Thoracic aorta (tissue), 2 donors: ENCODE results near the gene SEMA6B. TPM values are rescaled to one million over a fixed set of nuclear protein-coding genes. Genes with fewer than 3 reads are reported as not detected.
"Not testable (repeated sequence)": the region's sequence is repeated elsewhere in the genome, so short reads cannot be mapped to it uniquely, and the experiment has no call there.

Experiments
- ATAC-seq: fragments of 150-250 bp; one replicate; pipeline ENCODE4 v1.8.0; 2017; ENCODE audit warnings: low read depth; ENCODE audit not compliant: insufficient number of reproducible peaks, low FRiP score
- DNase-seq: peaks from one replicate; pipeline ENCODE4 v3.0.0-alpha.2; 2020; ENCODE audit warnings: low spot score
- H3K27ac ChIP-seq, 2 donors: fragments of 200-600 bp; sonication (generic); 1 replicate in 1 of 2; 2 replicates in 1 of 2; pipeline ENCODE4 v1.5.1; 2016; ENCODE audit warnings: mild to moderate bottlenecking in 2 of 2, moderate library complexity in 2 of 2
- H3K27me3 ChIP-seq: fragments of 200-600 bp; sonication (generic); replicated peaks from 2 replicates; pipeline ENCODE4 v1.6.0; 2016; ENCODE audit warnings: mild to moderate bottlenecking; ENCODE audit not compliant: insufficient read depth
- H3K36me3 ChIP-seq: fragments of 200-600 bp; sonication (generic); one replicate; pipeline ENCODE4 v1.5.1; 2016
- H3K4me1 ChIP-seq, 2 donors: fragments of 200-600 bp; sonication (generic); 1 replicate in 1 of 2; 2 replicates in 1 of 2; pipeline versions ENCODE4 v1.5.1 to v1.6.0; 2016; ENCODE audit warnings: low read depth in 2 of 2, mild to moderate bottlenecking in 1 of 2; ENCODE audit not compliant: control insufficient read depth in 1 of 2
- H3K4me3 ChIP-seq: fragments of 200-600 bp; sonication (generic); 2 replicates; pipeline ENCODE4 v1.5.1; 2016; ENCODE audit warnings: mild to moderate bottlenecking
- H3K9me3 ChIP-seq: fragments of 200-600 bp; sonication (generic); 2 replicates; pipeline ENCODE4 v1.5.1; 2016
- CTCF ChIP-seq: fragments of 200-600 bp; sonication (generic); IDR thresholded peaks from one replicate; pipeline ENCODE4 v1.5.1; 2019; ENCODE audit warnings: antibody characterized with exemption
- total RNA-seq, 2 donors: library from RNA; depleted of rRNA; stranded (reverse); fragments of >200 nt; gene quantifications; one replicate each; pipeline versions ENCODE4 v1.1.0 to v1.2.3, GENCODE V29; 2016

The SEMA6B gene
- total RNA-seq, 2 donors from 2014 or later = 3.4 to 17.4 TPM

- no peak for TF ChIP-seq CTCF
- peaks cover 0 to 3% of the 10 kb centered on the region in 2 donors for H3K4me1 ChIP-seq
- H3K36me3 ChIP-seq = no peaks in the 10 kb centered on the region
- H3K9me3 ChIP-seq = no peaks in the 10 kb centered on the region
- H3K27me3 ChIP-seq = peaks cover 6% of the 10 kb centered on the region
- peak overlapping the region; percentile 35 for H3K4me3 ChIP-seq
- no peak overlapping the region for H3K27ac ChIP-seq
- ATAC-seq = no peak
- no peak for DNase-seq
Observed at GRCh38 chr19:4597975-4598671, 38.6 kb upstream of the SEMA6B start.

GRCh38 chr19:4597278-4597974, 37.9 kb upstream of the SEMA6B start:
- no peak for DNase-seq
- Histone ChIP-seq H3K27ac (no peak overlapping the region), H3K4me3 (no peak overlapping the region), H3K36me3 (no peaks in the 10 kb centered on the region), H3K4me1 (peaks cover 0 to 3% of the 10 kb centered on the region in 2 donors), H3K9me3 (no peaks in the 10 kb centered on the region), H3K27me3 (peaks cover 6% of the 10 kb centered on the region)
- ATAC-seq = no peak
- TF ChIP-seq CTCF = no peak

GRCh38 chr19:4596033-4596904, 36.8 kb upstream of the SEMA6B start:
- Histone ChIP-seq H3K27me3 (peaks cover 6% of the 10 kb centered on the region), H3K9me3 (no peaks in the 10 kb centered on the region), H3K4me3 (no peak overlapping the region), H3K4me1 (peaks cover 0 to 3% of the 10 kb centered on the region in 2 donors), H3K27ac (no peak overlapping the region), H3K36me3 (no peaks in the 10 kb centered on the region)
- TF ChIP-seq CTCF = no peak
- ATAC-seq (no peak), DNase-seq (no peak)

GRCh38 chr19:4595158-4595557, 35.7 kb upstream of the SEMA6B start:
- ATAC-seq, DNase-seq, H3K4me1 ChIP-seq, H3K9me3 ChIP-seq, H3K4me3 ChIP-seq, H3K27me3 ChIP-seq, H3K27ac ChIP-seq, H3K36me3 ChIP-seq: not testable (repeated sequence)

- H3K4me3 ChIP-seq = no peak overlapping the region
- no peak for TF ChIP-seq CTCF
- DNase-seq (no peak), ATAC-seq (no peak)
- H3K9me3 ChIP-seq = no peaks in the 10 kb centered on the region
- H3K36me3 ChIP-seq = no peaks in the 10 kb centered on the region
- H3K4me1 ChIP-seq = peaks cover 0 to 3% of the 10 kb centered on the region in 2 donors
- H3K27ac ChIP-seq = no peak overlapping the region
- peaks cover 6% of the 10 kb centered on the region for H3K27me3 ChIP-seq
Observed at GRCh38 chr19:4594201-4594600, 34.7 kb upstream of the SEMA6B start.
